Measurements from ENCODE around the gene FAM9A.

Gene FAM9A

GRCh38 chrX:8749697-8750096, 51.5 kb downstream of the FAM9A start:
- Histone ChIP-seq H3K79me2 (ENCODE audit: low read length) (no peaks in the 10 kb centered on the region), H2AFZ (ENCODE audit: low read depth, low read length) (no peak overlapping the region), H3K4me1 (ENCODE audit: low read length) (no peaks in the 10 kb centered on the region), H3K27me3 (ENCODE audit: low read depth, low read length) (no peaks in the 10 kb centered on the region), H3K4me2 (ENCODE audit: low read length) (no peak overlapping the region), H3K4me3 (ENCODE audit: low read length) (no peak overlapping the region), H4K20me1 (ENCODE audit: insufficient read depth, low read length) (no peaks in the 10 kb centered on the region), H3K36me3 (replicated peaks; ENCODE audit: low read depth, low read length) (no peaks in the 10 kb centered on the region), H3K27ac (ENCODE audit: low read length) (no peak overlapping the region), H3K9me3 (ENCODE audit: insufficient read depth, low read length) (no peaks in the 10 kb centered on the region), H3K9ac (ENCODE audit: low read length) (no peak overlapping the region)
- no peak for TF ChIP-seq EZH2phosphoT487 (IDR thresholded peaks at IDR 0.05; ENCODE audit: low read depth)
- TF ChIP-seq CTCF (IDR thresholded peaks at IDR 0.05; ENCODE audit: low read depth, low read length): no peak

GRCh38 chrX:8748855-8749254, 52.3 kb downstream of the FAM9A start:
- no peak overlapping the region for H3K4me2 ChIP-seq (ENCODE audit: low read length)
- H3K9me3 ChIP-seq (ENCODE audit: insufficient read depth, low read length): no peaks in the 10 kb centered on the region
- no peak overlapping the region for H3K4me3 ChIP-seq (ENCODE audit: low read length)
- H3K79me2 ChIP-seq (ENCODE audit: low read length): no peaks in the 10 kb centered on the region
- no peaks in the 10 kb centered on the region for H3K27me3 ChIP-seq (ENCODE audit: low read depth, low read length)
- H4K20me1 ChIP-seq (ENCODE audit: insufficient read depth, low read length): no peaks in the 10 kb centered on the region
- H2AFZ ChIP-seq (ENCODE audit: low read depth, low read length): no peak overlapping the region
- H3K36me3 ChIP-seq (replicated peaks; ENCODE audit: low read depth, low read length): no peaks in the 10 kb centered on the region
- no peak overlapping the region for H3K27ac ChIP-seq (ENCODE audit: low read length)
- H3K9ac ChIP-seq (ENCODE audit: low read length): no peak overlapping the region
- TF ChIP-seq EZH2phosphoT487 (IDR thresholded peaks at IDR 0.05; ENCODE audit: low read depth): no peak
- peak; percentile 55 for TF ChIP-seq CTCF (IDR thresholded peaks at IDR 0.05; ENCODE audit: low read depth, low read length)
- no peaks in the 10 kb centered on the region for H3K4me1 ChIP-seq (ENCODE audit: low read length)

- no peak overlapping the region for H2AFZ ChIP-seq (ENCODE audit: low read depth, low read length)
- no peaks in the 10 kb centered on the region for H3K9me3 ChIP-seq (ENCODE audit: insufficient read depth, low read length)
- H3K27me3 ChIP-seq (ENCODE audit: low read depth, low read length): no peaks in the 10 kb centered on the region
- H3K4me2 ChIP-seq (ENCODE audit: low read length): no peak overlapping the region
- H3K79me2 ChIP-seq (ENCODE audit: low read length): no peaks in the 10 kb centered on the region
- no peaks in the 10 kb centered on the region for H3K4me1 ChIP-seq (ENCODE audit: low read length)
- no peak overlapping the region for H3K9ac ChIP-seq (ENCODE audit: low read length)
- H3K4me3 ChIP-seq (ENCODE audit: low read length): no peak overlapping the region
- TF ChIP-seq CTCF (IDR thresholded peaks at IDR 0.05; ENCODE audit: low read depth, low read length) (peak; percentile 72), EZH2phosphoT487 (IDR thresholded peaks at IDR 0.05; ENCODE audit: low read depth) (no peak)
- H4K20me1 ChIP-seq (ENCODE audit: insufficient read depth, low read length): no peaks in the 10 kb centered on the region
- no peak overlapping the region for H3K27ac ChIP-seq (ENCODE audit: low read length)
- H3K36me3 ChIP-seq (replicated peaks; ENCODE audit: low read depth, low read length): no peaks in the 10 kb centered on the region
These were observed 58.0 kb downstream of the FAM9A start for GRCh38 chrX:8743126-8743732.

- Histone ChIP-seq H3K4me2 (ENCODE audit: low read length) (no peak overlapping the region), H3K79me2 (ENCODE audit: low read length) (no peaks in the 10 kb centered on the region), H3K9ac (ENCODE audit: low read length) (no peak overlapping the region), H3K4me1 (ENCODE audit: low read length) (no peaks in the 10 kb centered on the region), H4K20me1 (ENCODE audit: insufficient read depth, low read length) (no peaks in the 10 kb centered on the region), H3K27ac (ENCODE audit: low read length) (no peak overlapping the region), H3K9me3 (ENCODE audit: insufficient read depth, low read length) (no peaks in the 10 kb centered on the region), H2AFZ (ENCODE audit: low read depth, low read length) (no peak overlapping the region), H3K4me3 (ENCODE audit: low read length) (no peak overlapping the region), H3K27me3 (ENCODE audit: low read depth, low read length) (no peaks in the 10 kb centered on the region), H3K36me3 (replicated peaks; ENCODE audit: low read depth, low read length) (no peaks in the 10 kb centered on the region)
- no peak for TF ChIP-seq EZH2phosphoT487 (IDR thresholded peaks at IDR 0.05; ENCODE audit: low read depth)
These were observed 59.2 kb downstream of the FAM9A start for GRCh38 chrX:8741981-8742380.

Data from OCI-LY3 (cell line).